Mesothelial cell of epicardium (in vitro differentiated cells): ENCODE data around the gene SLX4IP. TPM values are rescaled to one million over a fixed set of nuclear protein-coding genes. Genes with fewer than 3 reads are reported as not detected.

Experiments used
- DNase-seq, 2 experiments: peaks; one replicate each; pipeline ENCODE4 v3.0.0; 2021; ENCODE audit warnings: low spot score in 2 of 2; ENCODE audit not compliant: unreplicated experiment in 2 of 2
- H3K27ac Mint-ChIP-seq: 2 replicates; pipeline ENCODE4 v1.8.0; 2021; ENCODE audit warnings: mixed read lengths
- H3K27me3 Mint-ChIP-seq: 2 replicates; pipeline ENCODE4 v1.8.0; 2021; ENCODE audit warnings: low read depth, mixed read lengths
- H3K36me3 Mint-ChIP-seq: 2 replicates; pipeline ENCODE4 v1.8.0; 2021; ENCODE audit warnings: mixed read lengths
- H3K4me1 Mint-ChIP-seq: 2 replicates; pipeline ENCODE4 v1.8.0; 2021; ENCODE audit warnings: mixed read lengths
- H3K4me3 Mint-ChIP-seq: 2 replicates; pipeline ENCODE4 v1.8.0; 2021; ENCODE audit warnings: mild to moderate bottlenecking, moderate library complexity, mixed read lengths
- H3K9me3 Mint-ChIP-seq: 2 replicates; pipeline ENCODE4 v1.8.0; 2021; ENCODE audit warnings: mixed read lengths
- CTCF ChIP-seq: fragments of 200-600 bp; sonication (generic); IDR thresholded peaks from one replicate; pipeline ENCODE4 v1.5.0; 2021; ENCODE audit warnings: antibody characterized with exemption; ENCODE audit not compliant: unreplicated experiment
- total RNA-seq: library from RNA; stranded (reverse); gene quantifications from 3 replicates; pipeline ENCODE4 v1.2.1, GENCODE V29; 2021

Gene SLX4IP
- total RNA-seq, 1 donor from 2014 or later: 10.4 TPM

- Mint-ChIP-seq H3K4me1 (peaks cover 48% of the 10 kb centered on the region), H3K27me3 (no peaks in the 10 kb centered on the region), H3K36me3 (peaks cover 4% of the 10 kb centered on the region), H3K27ac (peak overlapping the region; percentile 6), H3K4me3 (no peak overlapping the region), H3K9me3 (no peaks in the 10 kb centered on the region)
- DNase-seq: no peak
- no peak for TF ChIP-seq CTCF
Measured at GRCh38 chr20:10513061-10513460, 78.0 kb downstream of the SLX4IP start.

- Mint-ChIP-seq H3K27ac (no peak overlapping the region), H3K27me3 (no peaks in the 10 kb centered on the region), H3K36me3 (peaks cover 4% of the 10 kb centered on the region), H3K4me3 (no peak overlapping the region), H3K4me1 (peaks cover 38% of the 10 kb centered on the region), H3K9me3 (no peaks in the 10 kb centered on the region)
- DNase-seq: no peak
- TF ChIP-seq CTCF: no peak
Measured at GRCh38 chr20:10513931-10514575, 78.9 kb downstream of the SLX4IP start.

- H3K36me3 Mint-ChIP-seq: peaks cover 1% of the 10 kb centered on the region
- DNase-seq: no peak
- H3K4me1 Mint-ChIP-seq: peaks cover 32% of the 10 kb centered on the region
- H3K9me3 Mint-ChIP-seq: peaks cover 11% of the 10 kb centered on the region
- TF ChIP-seq CTCF: no peak
- H3K27me3 Mint-ChIP-seq: no peaks in the 10 kb centered on the region
- H3K4me3 Mint-ChIP-seq: no peak overlapping the region
- no peak overlapping the region for H3K27ac Mint-ChIP-seq
Measured at GRCh38 chr20:10516529-10516928, 81.4 kb downstream of the SLX4IP start.

GRCh38 chr20:10519361-10520046 lies 84.4 kb downstream of the SLX4IP start:
- H3K36me3 Mint-ChIP-seq: peaks cover 1% of the 10 kb centered on the region
- H3K4me3 Mint-ChIP-seq: no peak overlapping the region
- peaks cover 28% of the 10 kb centered on the region for H3K4me1 Mint-ChIP-seq
- TF ChIP-seq CTCF: no peak
- H3K27ac Mint-ChIP-seq: no peak overlapping the region
- peaks cover 11% of the 10 kb centered on the region for H3K9me3 Mint-ChIP-seq
- no peak for DNase-seq
- H3K27me3 Mint-ChIP-seq: no peaks in the 10 kb centered on the region

GRCh38 chr20:10520528-10520927 lies 85.4 kb downstream of the SLX4IP start:
- H3K4me3 Mint-ChIP-seq: no peak overlapping the region
- H3K4me1 Mint-ChIP-seq: peaks cover 31% of the 10 kb centered on the region
- H3K9me3 Mint-ChIP-seq: peaks cover 11% of the 10 kb centered on the region
- no peaks in the 10 kb centered on the region for H3K36me3 Mint-ChIP-seq
- H3K27ac Mint-ChIP-seq: no peak overlapping the region
- no peaks in the 10 kb centered on the region for H3K27me3 Mint-ChIP-seq
- TF ChIP-seq CTCF: no peak
- DNase-seq: no peak
